Thoracic aorta (tissue), 2 donors: Measurements from ENCODE around the gene C1QTNF7. TPM values are rescaled to one million over a fixed set of nuclear protein-coding genes. Genes with fewer than 3 reads are reported as not detected.

Experiments
- ATAC-seq: fragments of 150-250 bp; one replicate; pipeline ENCODE4 v1.8.0; 2017; ENCODE audit warnings: low read depth; ENCODE audit not compliant: insufficient number of reproducible peaks, low FRiP score
- DNase-seq: peaks from one replicate; pipeline ENCODE4 v3.0.0-alpha.2; 2020; ENCODE audit warnings: low spot score
- H3K27ac ChIP-seq, 2 donors: fragments of 200-600 bp; sonication (generic); 1 replicate in 1 of 2; 2 replicates in 1 of 2; pipeline ENCODE4 v1.5.1; 2016; ENCODE audit warnings: mild to moderate bottlenecking in 2 of 2, moderate library complexity in 2 of 2
- H3K27me3 ChIP-seq: fragments of 200-600 bp; sonication (generic); replicated peaks from 2 replicates; pipeline ENCODE4 v1.6.0; 2016; ENCODE audit warnings: mild to moderate bottlenecking; ENCODE audit not compliant: insufficient read depth
- H3K36me3 ChIP-seq: fragments of 200-600 bp; sonication (generic); one replicate; pipeline ENCODE4 v1.5.1; 2016
- H3K4me1 ChIP-seq, 2 donors: fragments of 200-600 bp; sonication (generic); 1 replicate in 1 of 2; 2 replicates in 1 of 2; pipeline versions ENCODE4 v1.5.1 to v1.6.0; 2016; ENCODE audit warnings: low read depth in 2 of 2, mild to moderate bottlenecking in 1 of 2; ENCODE audit not compliant: control insufficient read depth in 1 of 2
- H3K4me3 ChIP-seq: fragments of 200-600 bp; sonication (generic); 2 replicates; pipeline ENCODE4 v1.5.1; 2016; ENCODE audit warnings: mild to moderate bottlenecking
- H3K9me3 ChIP-seq: fragments of 200-600 bp; sonication (generic); 2 replicates; pipeline ENCODE4 v1.5.1; 2016
- CTCF ChIP-seq: fragments of 200-600 bp; sonication (generic); IDR thresholded peaks from one replicate; pipeline ENCODE4 v1.5.1; 2019; ENCODE audit warnings: antibody characterized with exemption
- total RNA-seq, 2 donors: library from RNA; depleted of rRNA; stranded (reverse); fragments of >200 nt; gene quantifications; one replicate each; pipeline versions ENCODE4 v1.1.0 to v1.2.3, GENCODE V29; 2016

Gene C1QTNF7
- total RNA-seq, 2 donors from 2014 or later = 18.2 to 24.0 TPM

GRCh38 chr4:15451866-15452765, 24.3 kb downstream of the C1QTNF7 start:
- H3K4me1 ChIP-seq = peaks cover 37 to 58% of the 10 kb centered on the region in 2 donors
- H3K9me3 ChIP-seq = no peaks in the 10 kb centered on the region
- no peaks in the 10 kb centered on the region for H3K36me3 ChIP-seq
- ATAC-seq (peak; percentile 83), DNase-seq (no peak)
- TF ChIP-seq CTCF = no peak
- peak overlapping the region; percentile 73 to 83 for H3K27ac ChIP-seq
- no peak overlapping the region for H3K4me3 ChIP-seq
- H3K27me3 ChIP-seq = no peaks in the 10 kb centered on the region

- Histone ChIP-seq H3K36me3 (no peaks in the 10 kb centered on the region), H3K27me3 (no peaks in the 10 kb centered on the region), H3K9me3 (no peaks in the 10 kb centered on the region), H3K4me1 (peaks cover 48 to 80% of the 10 kb centered on the region in 2 donors), H3K27ac (peak overlapping the region; percentile 6 to 72), H3K4me3 (no peak overlapping the region)
- DNase-seq (peak; percentile 21), ATAC-seq (no peak)
- no peak for TF ChIP-seq CTCF
Observed at GRCh38 chr4:15455290-15455689, 27.5 kb downstream of the C1QTNF7 start.

- no peaks in the 10 kb centered on the region for H3K27me3 ChIP-seq
- H3K4me1 ChIP-seq = peaks cover 31 to 68% of the 10 kb centered on the region in 2 donors
- peak overlapping the region; percentile 12 for H3K4me3 ChIP-seq
- no peaks in the 10 kb centered on the region for H3K9me3 ChIP-seq
- H3K36me3 ChIP-seq = no peaks in the 10 kb centered on the region
- no peak for DNase-seq
- peak overlapping the region; percentile 52 to 72 for H3K27ac ChIP-seq
- ATAC-seq = peak; percentile 40
- peak; percentile 75 for TF ChIP-seq CTCF
Observed at GRCh38 chr4:15457406-15458201, 29.8 kb downstream of the C1QTNF7 start.

- DNase-seq (no peak), ATAC-seq (no peak)
- no peak for TF ChIP-seq CTCF
- Histone ChIP-seq H3K27ac (peak overlapping the region; percentile 25 to 72), H3K4me3 (no peak overlapping the region), H3K4me1 (peaks cover 27 to 64% of the 10 kb centered on the region in 2 donors), H3K36me3 (no peaks in the 10 kb centered on the region), H3K9me3 (no peaks in the 10 kb centered on the region), H3K27me3 (no peaks in the 10 kb centered on the region)
Observed at GRCh38 chr4:15458616-15459015, 30.8 kb downstream of the C1QTNF7 start.

GRCh38 chr4:15459706-15460105, 31.9 kb downstream of the C1QTNF7 start:
- no peak overlapping the region for H3K4me3 ChIP-seq
- no peak for TF ChIP-seq CTCF
- DNase-seq (no peak), ATAC-seq (peak; percentile 37)
- H3K36me3 ChIP-seq = no peaks in the 10 kb centered on the region
- H3K9me3 ChIP-seq = no peaks in the 10 kb centered on the region
- H3K27ac ChIP-seq = peak overlapping the region; percentile 25 to 72
- H3K27me3 ChIP-seq = no peaks in the 10 kb centered on the region
- peaks cover 25 to 61% of the 10 kb centered on the region in 2 donors for H3K4me1 ChIP-seq
